ENCODE measurements around the gene PECR. TPM values are rescaled to one million over a fixed set of nuclear protein-coding genes. Genes with fewer than 3 reads are reported as not detected.

PECR gene
- total and polyA plus RNA-seq, 10 of the 15 experiments (the other 5 are each of a cell fraction or from before 2014, with no cell fraction given), result 7.6 to 37.4 (median 25.7) TPM

DNA sequence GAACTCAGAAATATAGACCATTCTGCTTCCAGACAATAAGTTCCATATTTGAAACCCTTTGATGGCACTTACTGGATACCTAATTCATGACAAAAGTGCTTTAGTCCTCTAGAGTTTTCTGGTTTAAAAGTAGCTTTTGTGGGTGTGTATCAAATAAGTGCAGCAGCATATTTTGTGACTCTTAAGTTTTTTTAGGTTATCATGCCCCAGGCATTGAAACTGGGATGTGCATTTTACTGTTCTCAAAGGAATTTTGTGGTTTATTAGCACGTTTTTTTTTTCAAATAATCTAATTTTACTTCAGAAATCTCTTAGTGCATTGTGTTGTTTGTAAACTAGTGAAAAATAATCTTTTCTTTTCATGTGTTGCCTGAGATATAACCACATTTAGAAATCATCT is 29.0 kb upstream of the PECR start:
- Histone ChIP-seq H3K9ac (ENCODE audit: control insufficient read depth, insufficient read depth, low read length) (peak overlapping the region; percentile 99), H3K4me3 (peak overlapping the region; percentile 94), H3K36me3 (ENCODE audit: control insufficient read depth in 2 of 2, insufficient read depth in 2 of 2, low read length in 1 of 2) (peaks cover 0 to 6% of the 10 kb centered on the region in 2 experiments; a peak in 3 of 4 replicates), H3K4me2 (ENCODE audit: control insufficient read depth, insufficient read depth) (peak overlapping the region; percentile 93), H3K27ac (ENCODE audit: control insufficient read depth, insufficient read depth) (peak overlapping the region; percentile 99), H3K4me1 (ENCODE audit: control insufficient read depth, insufficient read depth, low read length) (peaks cover 29% of the 10 kb centered on the region), H3K9me3 (replicated peaks; ENCODE audit: control insufficient read depth, insufficient read depth, low read length) (no peaks in the 10 kb centered on the region), H3K79me2 (ENCODE audit: control insufficient read depth, insufficient read depth, low read length) (peaks cover 58% of the 10 kb centered on the region), H4K20me1 (ENCODE audit: control insufficient read depth, insufficient read depth) (no peaks in the 10 kb centered on the region), H2AFZ (ENCODE audit: control insufficient read depth, low read depth, low read length) (no peak overlapping the region), H3K27me3 (replicated peaks in 1 of 2; ENCODE audit: control insufficient read depth in 2 of 2, insufficient read depth in 2 of 2, low read length in 1 of 2) (no peaks in the 10 kb centered on the region)
- whole genome bisulfite sequencing (ENCODE audit: insufficient coverage, insufficient replicate concordance, low lambda C conversion rate, missing lambda C conversion rate), result 0% methylated on average over 1 of the region's 1 CpG
- TF ChIP-seq SMC3 (IDR thresholded peaks at IDR 0.05; ENCODE audit: borderline replicate concordance, low read length) (no peak), CREB1 (IDR thresholded peaks at IDR 0.05; ENCODE audit: low read depth) (no peak), MYC (IDR thresholded peaks at IDR 0.05; ENCODE audit: insufficient read depth, insufficient read length, insufficient replicate concordance, low read length, severe bottlenecking) (no peak), TARDBP (IDR thresholded peaks at IDR 0.05; ENCODE audit: borderline replicate concordance) (no peak), NFYB (IDR thresholded peaks at IDR 0.05; ENCODE audit: insufficient read depth, low read depth, low read length) (no peak), POLR2AphosphoS2 (IDR thresholded peaks at IDR 0.05; ENCODE audit: low read depth, low read length) (no peak)
- intact Hi-C loops (cut with micrococcal nuclease; ENCODE audit: unreplicated experiment), result loop anchor here (1.0 to 10.0 kb wide), 5 partner anchors 76 to 554 kb away; partner anchors contain the start of gene SMARCAL1
- SMC1A ChIA-PET (ENCODE audit: uncharacterized antibody, unreplicated experiment), result interaction anchor here (0.6 to 7.6 kb wide), 21 partner anchors 9 to 306 kb away, joined by 3 to 59 read pairs (median 7); partner anchors contain the start of genes PECR and TMEM169
- no peak for ATAC-seq
- DNase-seq (ENCODE audit: low read depth, low spot score), result no peak
- CTCF ChIA-PET, result interaction anchor here (0.9 to 8.6 kb wide), 34 partner anchors 9 to 552 kb away, joined by 3 to 105 read pairs (median 5); partner anchors contain the start of gene SMARCAL1
- BruUV-seq (replicated peaks), result no TSS peak
- RAD21 ChIA-PET (ENCODE audit: unreplicated experiment), result interaction anchor here (0.6 to 6.6 kb wide), 16 partner anchors 15 to 734 kb away, joined by 3 to 42 read pairs (median 4); partner anchors contain the start of genes PECR and TMEM169
- POLR2A ChIA-PET, result interaction anchor here (1.1 to 4.5 kb wide), 6 partner anchors 27 to 108 kb away, joined by 3 to 42 read pairs (median 6); partner anchors contain the start of genes PECR and TMEM169
- FAIRE-seq, result no peak
- in situ Hi-C loops (cut with MboI), result no loop called here

Measured in GM12878 (cell line).